Measurements from ENCODE around the gene FGF1. TPM values are rescaled to one million over a fixed set of nuclear protein-coding genes. Genes with fewer than 3 reads are reported as not detected.

The FGF1 gene
- total and polyA plus RNA-seq, 2 donors from 2014 or later, result 2.1 to 89.7 TPM

GRCh38 chr5:142717582-142718215 lies 31.8 kb upstream of the FGF1 start:
- TF ChIP-seq CTCF (IDR thresholded peaks at IDR 0.05; ENCODE audit: borderline replicate concordance, extremely low read depth, insufficient read depth), result peak; percentile 65
- Histone ChIP-seq H3K4me3 (ENCODE audit: low read length in 3 of 3) (no peak overlapping the region), H3K27ac (ENCODE audit: low read depth in 2 of 2, low read length in 2 of 2) (no peak overlapping the region), H3K36me3 (ENCODE audit: control insufficient read depth in 2 of 3, insufficient read depth in 3 of 3, low read length in 3 of 3) (no peaks in the 10 kb centered on the region), H3K9me3 (ENCODE audit: control insufficient read depth in 2 of 3, insufficient read depth in 1 of 3, low read length in 3 of 3) (no peaks in the 10 kb centered on the region), H3K4me1 (ENCODE audit: control insufficient read depth in 2 of 3, insufficient read depth in 2 of 3, low read depth in 1 of 3, low read length in 3 of 3) (peaks cover 0 to 10% (median 3%) of the 10 kb centered on the region in 3 donors), H3K9ac (ENCODE audit: low read length in 3 of 3) (no peak overlapping the region), H3K27me3 (ENCODE audit: control insufficient read depth, insufficient read depth, low read length) (no peaks in the 10 kb centered on the region)
- intact Hi-C loops (cut with DNase I), result loop anchor here (5.0 kb wide), 1 partner anchor 160 kb away; no protein-coding TSS in a partner anchor
- DNase-seq, result peak in 2 of 5 donors; percentile 42 to 75
- no peak for FAIRE-seq

- H3K9ac ChIP-seq (ENCODE audit: low read length in 3 of 3), result no peak overlapping the region
- H3K9me3 ChIP-seq (ENCODE audit: control insufficient read depth in 2 of 3, insufficient read depth in 1 of 3, low read length in 3 of 3), result no peaks in the 10 kb centered on the region
- peaks cover 0 to 10% (median 5%) of the 10 kb centered on the region in 3 donors for H3K4me1 ChIP-seq (ENCODE audit: control insufficient read depth in 2 of 3, insufficient read depth in 2 of 3, low read depth in 1 of 3, low read length in 3 of 3)
- no peak overlapping the region for H3K27ac ChIP-seq (ENCODE audit: low read depth in 2 of 2, low read length in 2 of 2)
- peak; percentile 63 for TF ChIP-seq CTCF (IDR thresholded peaks at IDR 0.05; ENCODE audit: borderline replicate concordance, extremely low read depth, insufficient read depth)
- intact Hi-C loops (cut with DNase I), result loop anchor here (5.0 kb wide), 1 partner anchor 160 kb away; no protein-coding TSS in a partner anchor
- FAIRE-seq (no peak), DNase-seq (peak; percentile 77 to 87 (median 83))
- H3K4me3 ChIP-seq (ENCODE audit: low read length in 3 of 3), result no peak overlapping the region
- no peaks in the 10 kb centered on the region for H3K36me3 ChIP-seq (ENCODE audit: control insufficient read depth in 2 of 3, insufficient read depth in 3 of 3, low read length in 3 of 3)
- H3K27me3 ChIP-seq (ENCODE audit: control insufficient read depth, insufficient read depth, low read length), result no peaks in the 10 kb centered on the region
Measured at GRCh38 chr5:142716963-142717362, 31.1 kb upstream of the FGF1 start.

GRCh38 chr5:142715291-142715690 lies 29.4 kb upstream of the FGF1 start:
- H3K36me3 ChIP-seq (ENCODE audit: control insufficient read depth in 2 of 3, insufficient read depth in 3 of 3, low read length in 3 of 3), result no peaks in the 10 kb centered on the region
- no peak overlapping the region for H3K9ac ChIP-seq (ENCODE audit: low read length in 3 of 3)
- H3K27ac ChIP-seq (ENCODE audit: low read depth in 2 of 2, low read length in 2 of 2), result no peak overlapping the region
- H3K9me3 ChIP-seq (ENCODE audit: control insufficient read depth in 2 of 3, insufficient read depth in 1 of 3, low read length in 3 of 3), result no peaks in the 10 kb centered on the region
- intact Hi-C loops (cut with DNase I), result loop anchor here (5.0 kb wide), 1 partner anchor 162 kb away; no protein-coding TSS in a partner anchor
- FAIRE-seq (no peak), DNase-seq (no peak)
- no peak overlapping the region for H3K4me3 ChIP-seq (ENCODE audit: low read length in 3 of 3)
- peaks cover 0 to 10% (median 5%) of the 10 kb centered on the region in 3 donors for H3K4me1 ChIP-seq (ENCODE audit: control insufficient read depth in 2 of 3, insufficient read depth in 2 of 3, low read depth in 1 of 3, low read length in 3 of 3)
- no peak for TF ChIP-seq CTCF (IDR thresholded peaks at IDR 0.05; ENCODE audit: borderline replicate concordance, extremely low read depth, insufficient read depth)
- no peaks in the 10 kb centered on the region for H3K27me3 ChIP-seq (ENCODE audit: control insufficient read depth, insufficient read depth, low read length)
